HG03342 (cell line): Measurements from ENCODE around the gene CD300LG.
"Not testable (repeated sequence)": the region's sequence is repeated elsewhere in the genome, so short reads cannot be mapped to it uniquely, and the experiment has no call there.

Source experiments
- ATAC-seq: cut with Tn5 transposase; IDR thresholded peaks from one replicate; pipeline ENCODE4 v1.9.1; 2021; ENCODE audit warnings: mild to moderate bottlenecking, moderate library complexity; ENCODE audit not compliant: unreplicated experiment

Gene CD300LG

GRCh38 chr17:43852571-43852970 lies 5.6 kb downstream of the CD300LG start:
- no peak for ATAC-seq

GRCh38 chr17:43853546-43853945 lies 6.6 kb downstream of the CD300LG start:
- ATAC-seq, result no peak

GRCh38 chr17:43854498-43854897 lies 7.5 kb downstream of the CD300LG start:
- no peak for ATAC-seq

- no peak for ATAC-seq
These were observed 8.1 kb downstream of the CD300LG start for GRCh38 chr17:43855061-43855460.

GRCh38 chr17:43856141-43856540 lies 9.2 kb downstream of the CD300LG start:
- ATAC-seq, result no peak

- no peak for ATAC-seq
These were observed 10.2 kb downstream of the CD300LG start for GRCh38 chr17:43857141-43857540.

GRCh38 chr17:43857957-43858600 lies 11.1 kb downstream of the CD300LG start:
- ATAC-seq, result no peak

GRCh38 chr17:43860077-43860725 lies 13.2 kb downstream of the CD300LG start:
- no peak for ATAC-seq

- ATAC-seq, result no peak
These were observed 14.1 kb downstream of the CD300LG start for GRCh38 chr17:43860927-43861622.

GRCh38 chr17:43861960-43862359 lies 15.0 kb downstream of the CD300LG start:
- no peak for ATAC-seq

- ATAC-seq, result no peak
These were observed 17.4 kb downstream of the CD300LG start for GRCh38 chr17:43864161-43864984.

- ATAC-seq, result no peak
These were observed 21.4 kb downstream of the CD300LG start for GRCh38 chr17:43868226-43868994.

- ATAC-seq, result not testable (repeated sequence)
These were observed 22.1 kb downstream of the CD300LG start for GRCh38 chr17:43869031-43869430.

GRCh38 chr17:43871946-43872690 lies 25.1 kb downstream of the CD300LG start:
- no peak for ATAC-seq

GRCh38 chr17:43873091-43873490 lies 26.1 kb downstream of the CD300LG start:
- ATAC-seq, result no peak

GRCh38 chr17:43873815-43874214 lies 26.8 kb downstream of the CD300LG start:
- no peak for ATAC-seq

- no peak for ATAC-seq
These were observed 27.3 kb downstream of the CD300LG start for GRCh38 chr17:43874293-43874692.

GRCh38 chr17:43875476-43876147 lies 28.6 kb downstream of the CD300LG start:
- ATAC-seq, result no peak

- ATAC-seq, result no peak
These were observed 30.1 kb downstream of the CD300LG start for GRCh38 chr17:43877031-43877430.
